OCI-LY7 (cell line): ENCODE measurements around the gene PRRG2. TPM values are rescaled to one million over a fixed set of nuclear protein-coding genes. Genes with fewer than 3 reads are reported as not detected.

Experiments
- BruUV-seq: library from RNA; stranded (reverse); fragments of 400-500 nt; replicated peaks from 2 replicates; lab custom pipeline; 2021; lab: Mats Ljungman, UMichigan
- CTCF ChIA-PET: fragments of 300-600 bp; sonication (Branson Sonifier 250); formaldehyde crosslinking; loops from one replicate; lab custom pipeline; 2022; ENCODE audit warnings: antibody characterized with exemption; ENCODE audit not compliant: unreplicated experiment; lab: Charles Lee
- POLR2A ChIA-PET: fragments of 300-600 bp; sonication (Branson Sonifier 250); formaldehyde crosslinking; loops from one replicate; lab custom pipeline; 2022; ENCODE audit warnings: antibody characterized with exemption; lab: Charles Lee
- DNase-seq: peaks from one replicate; pipeline ENCODE4 v3.0.0-alpha.2; 2015; ENCODE audit warnings: low spot score
- H2AFZ ChIP-seq: fragments of 200-600 bp; sonication (generic), shearing (Covaris generic); 2 replicates; pipeline ENCODE4 v1.6.1; 2014; ENCODE audit warnings: mild to moderate bottlenecking, antibody characterized with exemption, low read length, moderate library complexity
- H3K27ac ChIP-seq: fragments of 200-600 bp; sonication (generic); 2 replicates; pipeline ENCODE4 v1.5.1; 2014; ENCODE audit warnings: mixed run types, low read depth, mild to moderate bottlenecking, moderate library complexity, low read length, inconsistent platforms; ENCODE audit not compliant: poor library complexity, severe bottlenecking
- H3K36me3 ChIP-seq: fragments of 200-600 bp; sonication (generic); 2 replicates; pipeline ENCODE4 v1.6.1; 2014; ENCODE audit warnings: mild to moderate bottlenecking, antibody characterized with exemption, low read length, moderate library complexity, mixed read lengths; ENCODE audit not compliant: insufficient read depth
- H3K4me1 ChIP-seq: fragments of 200-600 bp; sonication (generic); 2 replicates; pipeline ENCODE4 v1.5.1; 2014; ENCODE audit warnings: mild to moderate bottlenecking, low read length; ENCODE audit not compliant: insufficient read depth, poor library complexity, severe bottlenecking
- H3K4me2 ChIP-seq: fragments of 200-600 bp; sonication (generic); 2 replicates; pipeline ENCODE4 v1.6.1; 2014; ENCODE audit warnings: mild to moderate bottlenecking, low read length
- H3K4me3 ChIP-seq: fragments of 200-600 bp; sonication (generic); 2 replicates; pipeline ENCODE4 v1.5.1; 2014; ENCODE audit warnings: mild to moderate bottlenecking, low read depth, low read length; ENCODE audit not compliant: poor library complexity, severe bottlenecking
- H3K79me2 ChIP-seq: fragments of 200-600 bp; sonication (generic); 2 replicates; pipeline ENCODE4 v1.6.1; 2016; ENCODE audit warnings: low read depth, mild to moderate bottlenecking, low read length, moderate library complexity, mixed read lengths; ENCODE audit not compliant: insufficient read depth
- H3K9me2 ChIP-seq: fragments of 200-600 bp; sonication (generic); 2 replicates; pipeline ENCODE4 v1.6.1; 2016; ENCODE audit warnings: mild to moderate bottlenecking, low read length, mixed read lengths; ENCODE audit not compliant: insufficient read depth
- H3K9me3 ChIP-seq: fragments of 200-600 bp; sonication (generic); 2 replicates; pipeline ENCODE4 v1.6.1; 2014; ENCODE audit warnings: mild to moderate bottlenecking, mixed run types, low read length, mixed read lengths
- H4K20me1 ChIP-seq: fragments of 200-600 bp; sonication (generic); 2 replicates; pipeline ENCODE4 v1.6.1; 2014; ENCODE audit warnings: mild to moderate bottlenecking, antibody characterized with exemption, low read length, moderate library complexity, mixed read lengths; ENCODE audit not compliant: insufficient read depth
- CTCF ChIP-seq: fragments of 200-600 bp; sonication (generic); conservative IDR thresholded peaks from 2 replicates; pipeline ENCODE4 v1.5.1; 2014; ENCODE audit warnings: mild to moderate bottlenecking, antibody characterized with exemption, low read length, moderate library complexity, mixed read lengths
- EZH2phosphoT487 ChIP-seq: fragments of 200-600 bp; sonication (generic); IDR thresholded peaks from 2 replicates; pipeline ENCODE4 v1.6.1; 2018; ENCODE audit warnings: low read depth, borderline replicate concordance, mild to moderate bottlenecking, mixed run types, antibody characterized with exemption, low read length, moderate library complexity, mixed read lengths
- intact Hi-C: fragments of 100-400 bp; cut with micrococcal nuclease; formaldehyde crosslinking; loops from one replicate; pipeline ENCODE4 v1.10.0; 2022; ENCODE audit not compliant: unreplicated experiment
- total RNA-seq, 2 experiments: library from RNA; depleted of rRNA in 1 of 2; stranded (reverse); fragments of >200 nt in 1 of 2; shearing (Covaris generic) in 1 of 2; gene quantifications; 2 replicates each; pipeline ENCODE4 v1.2.3, GENCODE V29; 2014 to 2022

Gene PRRG2
- total RNA-seq, 2 experiments from 2014 or later: 2.4 to 2.7 TPM

DNA sequence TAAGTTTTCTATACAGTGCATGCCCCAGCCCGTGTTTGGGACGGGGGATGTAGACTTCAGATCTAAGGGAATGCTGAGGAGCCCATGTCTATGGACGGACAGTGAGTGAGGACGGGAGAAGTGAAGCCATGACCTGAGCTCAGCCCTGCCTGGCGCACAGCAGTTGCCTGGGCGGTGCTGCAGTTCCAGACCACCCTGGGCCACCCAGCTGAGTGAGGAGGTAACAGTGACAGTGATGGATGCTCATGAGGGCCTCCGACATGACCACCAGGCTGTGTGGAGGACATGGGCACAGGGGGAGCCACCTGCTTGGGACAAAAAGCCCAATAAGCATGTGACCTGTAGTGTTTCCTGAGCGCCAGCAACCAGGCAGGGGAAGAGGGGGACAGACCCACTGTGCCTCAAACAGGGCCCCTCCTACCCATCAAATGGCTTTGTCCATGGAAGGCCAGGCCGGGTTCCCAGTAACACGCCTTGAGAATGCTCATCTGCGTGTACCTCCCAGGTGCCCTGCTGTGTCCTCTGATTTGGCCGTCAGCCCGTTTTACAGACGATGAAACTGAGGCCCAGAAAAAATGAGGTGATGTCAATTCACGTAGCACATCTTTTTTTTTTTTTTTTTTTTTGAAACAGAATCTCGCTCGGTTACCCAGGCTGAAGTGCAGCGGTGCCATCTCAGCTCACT, 23.3 kb upstream of the PRRG2 start:
- H3K9me2 ChIP-seq: no peaks in the 10 kb centered on the region
- H4K20me1 ChIP-seq: no peaks in the 10 kb centered on the region
- TF ChIP-seq CTCF (no peak), EZH2phosphoT487 (no peak)
- H3K27ac ChIP-seq: no peak overlapping the region
- H3K4me2 ChIP-seq: no peak overlapping the region
- no peak overlapping the region for H2AFZ ChIP-seq
- peaks cover 1% of the 10 kb centered on the region for H3K4me1 ChIP-seq
- ChIA-PET POLR2A (interaction anchor here (0.7 kb wide), 1 partner anchor 122 kb away, joined by 4 read pairs; no protein-coding TSS in a partner anchor), CTCF (no interaction called here)
- intact Hi-C loops: no loop called here
- no peak overlapping the region for H3K4me3 ChIP-seq
- H3K9me3 ChIP-seq: no peaks in the 10 kb centered on the region
- peaks cover 38% of the 10 kb centered on the region; the same call in 1 of the 2 replicates for H3K36me3 ChIP-seq
- no peak for DNase-seq
- no TSS peak for BruUV-seq
- no peaks in the 10 kb centered on the region for H3K79me2 ChIP-seq

GRCh38 chr19:49558591-49558990, 22.5 kb upstream of the PRRG2 start:
- Histone ChIP-seq H3K9me2 (no peaks in the 10 kb centered on the region), H3K36me3 (peaks cover 38% of the 10 kb centered on the region; the same call in 1 of the 2 replicates), H3K4me3 (no peak overlapping the region), H4K20me1 (no peaks in the 10 kb centered on the region), H3K27ac (no peak overlapping the region), H3K9me3 (no peaks in the 10 kb centered on the region), H3K4me2 (no peak overlapping the region), H3K4me1 (peaks cover 5% of the 10 kb centered on the region), H2AFZ (no peak overlapping the region), H3K79me2 (no peaks in the 10 kb centered on the region)
- TF ChIP-seq EZH2phosphoT487 (no peak), CTCF (no peak)
- no peak for DNase-seq
- intact Hi-C loops: no loop called here
- BruUV-seq: no TSS peak
- ChIA-PET POLR2A (interaction anchor here (0.7 to 0.9 kb wide), 2 partner anchors 12 to 121 kb away, joined by 3 to 4 read pairs; no protein-coding TSS in a partner anchor), CTCF (interaction anchor here (0.5 to 0.7 kb wide), 2 partner anchors 12 to 350 kb away, joined by 3 read pairs; no protein-coding TSS in a partner anchor)

GRCh38 chr19:49559443-49559842, 21.7 kb upstream of the PRRG2 start:
- BruUV-seq: no TSS peak
- H3K4me1 ChIP-seq: peaks cover 5% of the 10 kb centered on the region
- H3K9me3 ChIP-seq: no peaks in the 10 kb centered on the region
- no peaks in the 10 kb centered on the region for H3K79me2 ChIP-seq
- no peaks in the 10 kb centered on the region for H3K9me2 ChIP-seq
- no peaks in the 10 kb centered on the region for H4K20me1 ChIP-seq
- H3K36me3 ChIP-seq: peaks cover 38% of the 10 kb centered on the region; the same call in 1 of the 2 replicates
- TF ChIP-seq EZH2phosphoT487: no peak
- no peak overlapping the region for H3K4me3 ChIP-seq
- H3K4me2 ChIP-seq: no peak overlapping the region
- no peak for DNase-seq
- H3K27ac ChIP-seq: no peak overlapping the region
- ChIA-PET CTCF (interaction anchor here (0.7 kb wide), 1 partner anchor 12 kb away, joined by 3 read pairs; no protein-coding TSS in a partner anchor), POLR2A (interaction anchor here (0.6 to 0.9 kb wide), 2 partner anchors 11 to 1316 kb away, joined by 3 read pairs; no protein-coding TSS in a partner anchor)
- intact Hi-C loops: no loop called here
- no peak overlapping the region for H2AFZ ChIP-seq
